Prostate gland (tissue), 2 donors: ENCODE data around the gene ATAD3C.
"Not testable (repeated sequence)": the region's sequence is repeated elsewhere in the genome, so short reads cannot be mapped to it uniquely, and the experiment has no call there.

Experiments used
- CTCF ChIP-seq, 4 experiments: fragments of 200-600 bp in 2 of 4; fragments of 450-650 bp in 2 of 4; sonication (generic) in 2 of 4; IDR thresholded peaks; 1 replicate in 3 of 4; 2 replicates in 1 of 4; pipeline ENCODE4 v1.5.1; 2016 to 2019; ENCODE audit warnings: antibody characterized with exemption in 4 of 4, mild to moderate bottlenecking in 2 of 4, moderate library complexity in 2 of 4
- POLR2AphosphoS5 ChIP-seq: sonication (generic); formaldehyde crosslinking; IDR thresholded peaks from one replicate; pipeline ENCODE4 v1.6.1; 2017; ENCODE audit warnings: antibody characterized with exemption

GRCh38 chr1:1472053-1472876 lies 22.8 kb downstream of the ATAD3C start:
- TF ChIP-seq CTCF (IDR thresholded peaks at IDR 0.05); POLR2AphosphoS5: not testable (repeated sequence)
